Cardiac muscle cell (in vitro differentiated cells and primary cell): ENCODE results near the gene FRS3. TPM values are rescaled to one million over a fixed set of nuclear protein-coding genes. Genes with fewer than 3 reads are reported as not detected.

Experiments
- DNase-seq, 2 donors: peaks; one replicate each; pipeline versions ENCODE4 v3.0.0 to v3.0.0-alpha.2; 2010 to 2017; ENCODE audit warnings: low read depth in 1 of 2, low spot score in 1 of 2
- H3K27ac ChIP-seq: fragments of 200-600 bp; sonication (generic); 2 replicates; pipeline ENCODE4 v1.5.1; 2016
- H3K27me3 ChIP-seq: fragments of 200-600 bp; sonication (generic); 2 replicates; pipeline ENCODE4 v1.6.0; 2016; ENCODE audit warnings: control low read depth
- H3K36me3 ChIP-seq: fragments of 200-600 bp; sonication (generic); 2 replicates; pipeline ENCODE4 v1.5.1; 2016; ENCODE audit warnings: control low read depth
- H3K4me1 ChIP-seq: fragments of 200-600 bp; sonication (generic); 2 replicates; pipeline ENCODE4 v1.8.1; 2017; ENCODE audit warnings: low read depth, mild to moderate bottlenecking, mixed run types
- H3K4me3 ChIP-seq: fragments of 200-600 bp; sonication (generic); 2 replicates; pipeline ENCODE4 v1.5.1; 2016; ENCODE audit warnings: mild to moderate bottlenecking
- H3K9me3 ChIP-seq: fragments of 200-600 bp; sonication (generic); 2 replicates; pipeline ENCODE4 v1.5.1; 2017; ENCODE audit warnings: low read depth, mild to moderate bottlenecking, control low read depth
- CTCF ChIP-seq: IDR thresholded peaks from 2 replicates; pipeline ENCODE4 v1.5.1; 2012; ENCODE audit warnings: low read depth, mild to moderate bottlenecking, low read length
- polyA plus RNA-seq: library from polyadenylated mRNA; unstranded; fragments of >200 nt; fragmentation: Nextera tagmentation; extraction: Ambion mirVana; gene quantifications from 2 replicates; pipeline ENCODE4 v1.2.1, GENCODE V29; 2016
- total RNA-seq: library from RNA; depleted of rRNA; stranded (reverse); fragments of >200 nt; gene quantifications from 2 replicates; pipeline ENCODE4 v1.2.3, GENCODE V29; 2016

The FRS3 gene
- total and polyA plus RNA-seq, 2 experiments from 2014 or later, result 24.7 to 25.3 TPM

DNA sequence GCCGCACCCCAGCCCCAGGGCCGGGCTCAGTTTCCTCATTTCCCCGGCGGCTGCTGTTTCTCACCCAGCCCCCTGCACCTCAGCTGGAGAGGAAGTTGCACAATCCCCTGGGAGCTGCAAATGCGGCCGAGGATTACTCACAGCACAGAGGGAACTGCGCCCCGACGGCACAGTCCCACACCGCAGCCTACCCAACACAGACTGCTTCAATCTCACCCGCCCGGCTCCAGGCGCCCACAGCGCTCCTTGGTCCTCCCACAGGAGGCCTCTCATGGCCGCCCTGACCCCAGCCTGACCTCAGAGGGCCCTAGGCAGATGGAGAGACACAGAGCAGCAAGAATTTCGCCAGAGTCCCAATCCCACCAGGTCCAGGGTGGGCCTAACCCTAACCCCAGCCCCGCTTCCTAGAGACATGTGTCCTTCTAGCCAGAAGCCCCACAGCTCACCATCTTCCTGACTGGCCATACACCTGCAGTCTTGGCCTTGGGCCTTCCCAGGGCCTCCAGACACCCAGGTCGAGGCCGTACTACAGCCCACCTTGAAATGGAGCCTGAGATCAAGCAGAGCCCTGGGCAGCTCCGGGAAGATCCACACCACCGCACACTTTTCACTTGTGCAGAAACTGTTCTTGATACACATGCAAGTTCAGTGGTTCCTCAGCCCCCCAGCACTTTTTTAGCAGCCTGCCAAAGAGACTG lies 56.0 kb downstream of the FRS3 start:
- H3K4me1 ChIP-seq, result peaks cover 36% of the 10 kb centered on the region
- no peak for TF ChIP-seq CTCF
- H3K27me3 ChIP-seq, result no peaks in the 10 kb centered on the region

DNA sequence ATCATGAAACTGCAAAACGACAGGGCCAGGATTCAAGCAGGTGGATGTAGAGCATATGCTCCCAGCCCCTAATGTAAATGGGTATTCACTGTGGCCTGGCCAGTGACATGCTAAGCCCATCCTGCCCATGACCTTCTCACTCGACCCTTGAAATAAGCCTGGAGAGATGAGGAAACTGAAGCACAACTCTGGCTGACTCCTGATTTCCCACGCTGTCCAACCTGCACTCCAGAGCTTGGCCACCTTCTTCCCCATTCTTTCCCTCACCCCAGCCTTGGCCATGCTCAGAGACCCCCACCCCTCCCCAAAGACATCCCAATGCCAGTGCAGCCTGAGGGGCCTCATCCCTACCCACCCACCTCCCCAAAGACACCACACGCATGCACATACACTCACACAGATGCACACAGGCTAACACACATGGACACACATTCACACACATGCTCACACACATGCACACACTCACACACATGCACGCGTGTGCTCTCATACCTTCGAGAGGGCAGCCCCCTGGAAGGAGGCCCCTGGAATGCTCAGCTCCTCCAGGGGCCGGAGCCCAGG lies 56.7 kb downstream of the FRS3 start:
- no peak for TF ChIP-seq CTCF
- no peak overlapping the region for H3K4me3 ChIP-seq
- H3K27ac ChIP-seq, result peak overlapping the region; percentile 76

More for the DNA sequence above, 56.0 kb downstream of the FRS3 start:
- DNase-seq, result peak in 1 of 2 donors; percentile 95
- no peaks in the 10 kb centered on the region for H3K9me3 ChIP-seq
- H3K27ac ChIP-seq, result peak overlapping the region; percentile 76
- no peaks in the 10 kb centered on the region for H3K36me3 ChIP-seq
- no peak overlapping the region for H3K4me3 ChIP-seq

GRCh38 chr6:41721414-41721813 lies 58.3 kb downstream of the FRS3 start:
- TF ChIP-seq CTCF, result no peak

More for the DNA sequence above, 56.7 kb downstream of the FRS3 start:
- no peak for DNase-seq
- H3K4me1 ChIP-seq, result peaks cover 43% of the 10 kb centered on the region
- no peaks in the 10 kb centered on the region for H3K27me3 ChIP-seq
- no peaks in the 10 kb centered on the region for H3K36me3 ChIP-seq
- no peaks in the 10 kb centered on the region for H3K9me3 ChIP-seq

DNA sequence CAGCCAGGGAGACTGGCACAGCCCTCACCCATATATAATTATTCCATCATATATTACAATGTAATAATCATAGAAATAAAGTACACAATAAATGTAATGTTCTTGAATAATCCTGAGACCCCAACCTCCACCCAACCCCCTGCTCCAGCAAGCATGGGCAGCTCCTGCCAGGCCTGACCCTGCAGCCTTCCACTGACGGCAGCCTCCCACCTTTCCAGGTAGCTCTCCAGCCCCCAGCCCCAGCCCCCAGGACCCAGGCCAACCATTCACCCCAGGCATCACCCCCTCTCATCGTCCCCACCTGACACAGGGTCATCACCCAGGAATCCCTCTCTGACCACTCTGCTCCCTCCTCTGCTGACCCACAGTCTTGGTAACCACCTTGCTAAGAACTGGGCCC lies 58.9 kb downstream of the FRS3 start:
- H3K27me3 ChIP-seq, result no peaks in the 10 kb centered on the region
- H3K4me3 ChIP-seq, result no peak overlapping the region
- TF ChIP-seq CTCF, result no peak
- no peak overlapping the region for H3K27ac ChIP-seq
- peaks cover 59% of the 10 kb centered on the region for H3K4me1 ChIP-seq
- H3K36me3 ChIP-seq, result no peaks in the 10 kb centered on the region
- DNase-seq, result no peak
- H3K9me3 ChIP-seq, result no peaks in the 10 kb centered on the region

More at GRCh38 chr6:41721414-41721813, 58.3 kb downstream of the FRS3 start:
- H3K4me1 ChIP-seq, result peaks cover 53% of the 10 kb centered on the region
- no peak for DNase-seq
- no peaks in the 10 kb centered on the region for H3K36me3 ChIP-seq
- H3K9me3 ChIP-seq, result no peaks in the 10 kb centered on the region
- H3K27me3 ChIP-seq, result no peaks in the 10 kb centered on the region
- H3K27ac ChIP-seq, result no peak overlapping the region
- no peak overlapping the region for H3K4me3 ChIP-seq

DNA sequence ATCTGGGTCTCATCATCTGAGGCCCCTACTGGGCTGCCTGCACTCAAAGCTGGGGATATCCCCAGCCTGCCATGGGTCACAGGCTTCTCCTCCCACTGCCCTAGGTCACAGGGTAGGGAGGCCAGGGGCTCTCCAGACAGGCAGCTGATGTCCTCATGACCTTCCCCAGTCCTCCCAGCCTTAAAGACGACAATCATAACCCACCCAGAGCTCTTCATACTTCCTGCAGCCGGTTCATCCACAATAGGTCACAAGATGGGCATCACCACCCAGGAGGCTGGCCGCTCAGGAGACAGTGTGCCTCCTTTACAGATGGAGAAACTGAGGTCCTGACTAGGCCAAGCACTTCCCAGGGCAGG lies 59.5 kb downstream of the FRS3 start:
- Histone ChIP-seq H3K27me3 (no peaks in the 10 kb centered on the region), H3K36me3 (no peaks in the 10 kb centered on the region), H3K4me1 (peaks cover 62% of the 10 kb centered on the region), H3K9me3 (no peaks in the 10 kb centered on the region), H3K27ac (peak overlapping the region; percentile 33), H3K4me3 (no peak overlapping the region)
- no peak for TF ChIP-seq CTCF
- no peak for DNase-seq

Other genes starting within 250 kb of the FRS3 start
- 24.5 and 29.0 TPM in 2 replicates for gene FOXP4, start 233.5 kb downstream of the FRS3 start, total RNA-seq
- 42.5 and 51.1 TPM in 2 replicates for gene FOXP4, start 233.5 kb downstream of the FRS3 start, polyA plus RNA-seq
- gene MDFI, start 141.4 kb downstream of the FRS3 start, total RNA-seq, result 100.0 and 137 TPM in 2 replicates
- gene MDFI, start 141.4 kb downstream of the FRS3 start, polyA plus RNA-seq, result 27.5 and 27.9 TPM in 2 replicates
- 25.8 and 41.0 TPM in 2 replicates for gene TFEB, start 44.3 kb downstream of the FRS3 start, total RNA-seq
- 34.0 and 57.8 TPM in 2 replicates for gene TFEB, start 44.3 kb downstream of the FRS3 start, polyA plus RNA-seq
- not detected in 2 replicates for gene PGC, start 32.5 kb downstream of the FRS3 start, total RNA-seq
- 0.10 TPM in 1 of 2 replicates, not detected in the other for gene PGC, start 32.5 kb downstream of the FRS3 start, polyA plus RNA-seq
- 1.9 and 22.5 TPM in 2 replicates for gene PRICKLE4, start 882 bp upstream of the FRS3 start, total RNA-seq
- 6.4 and 9.3 TPM in 2 replicates for gene PRICKLE4, start 882 bp upstream of the FRS3 start, polyA plus RNA-seq
- 113 and 153 TPM in 2 replicates for gene TOMM6, start 7.8 kb upstream of the FRS3 start, total RNA-seq
- gene TOMM6, start 7.8 kb upstream of the FRS3 start, polyA plus RNA-seq, result 198 and 232 TPM in 2 replicates
- gene USP49, start 115.5 kb upstream of the FRS3 start, total RNA-seq, result 3.7 and 8.5 TPM in 2 replicates
- 5.0 and 5.4 TPM in 2 replicates for gene USP49, start 115.5 kb upstream of the FRS3 start, polyA plus RNA-seq
- gene MED20, start 141.2 kb upstream of the FRS3 start, total RNA-seq, result 18.0 and 18.5 TPM in 2 replicates
- 28.1 and 30.2 TPM in 2 replicates for gene MED20, start 141.2 kb upstream of the FRS3 start, polyA plus RNA-seq
- 18.3 and 32.6 TPM in 2 replicates for gene BYSL, start 141.6 kb upstream of the FRS3 start, total RNA-seq
- 30.7 and 40.2 TPM in 2 replicates for gene BYSL, start 141.6 kb upstream of the FRS3 start, polyA plus RNA-seq
- 20.0 and 21.1 TPM in 2 replicates for gene CCND3, start 161.9 kb upstream of the FRS3 start, total RNA-seq
- gene CCND3, start 161.9 kb upstream of the FRS3 start, polyA plus RNA-seq, result 23.9 and 43.1 TPM in 2 replicates